ENCODE measurements around the gene SYNPO. TPM values are rescaled to one million over a fixed set of nuclear protein-coding genes. Genes with fewer than 3 reads are reported as not detected.

SYNPO gene
- total RNA-seq, 1 donor from 2014 or later = 40.2 TPM

GRCh38 chr5:150692276-150692675 lies 51.8 kb downstream of the SYNPO start:
- TF ChIP-seq CTCF (IDR thresholded peaks at IDR 0.05; ENCODE audit: insufficient read depth, low read depth, low read length) (no peak), EZH2 (IDR thresholded peaks at IDR 0.05; ENCODE audit: insufficient read depth, low read length) (no peak)
- FAIRE-seq = no peak

GRCh38 chr5:150694612-150695011 lies 54.2 kb downstream of the SYNPO start:
- H3K36me3 ChIP-seq (ENCODE audit: insufficient read depth, low read length) = peaks cover 76% of the 10 kb centered on the region
- H3K27ac ChIP-seq (ENCODE audit: low read depth, low read length) = no peak overlapping the region
- no peak overlapping the region for H3K4me3 ChIP-seq (ENCODE audit: insufficient read depth, low read depth, low read length)
- H3K27me3 ChIP-seq (ENCODE audit: insufficient read depth, low read length) = no peaks in the 10 kb centered on the region
- no peaks in the 10 kb centered on the region for H3K27me3 Mint-ChIP-seq (ENCODE audit: low read depth, unreplicated experiment)
- peaks cover 5% of the 10 kb centered on the region for H3K4me1 ChIP-seq (ENCODE audit: insufficient read depth, low read length)
- H3K9me3 ChIP-seq (ENCODE audit: insufficient read depth, low read depth, low read length) = no peaks in the 10 kb centered on the region
- H2AFZ ChIP-seq (ENCODE audit: low read depth, low read length) = no peak overlapping the region
- peaks cover 19% of the 10 kb centered on the region for H3K79me2 ChIP-seq (ENCODE audit: insufficient read depth, low read length)
- peak; percentile 79 for DNase-seq (ENCODE audit: low read depth)
- no peak overlapping the region for H3K27ac Mint-ChIP-seq (ENCODE audit: unreplicated experiment)
- peaks cover 36% of the 10 kb centered on the region for H4K20me1 ChIP-seq (ENCODE audit: insufficient read depth, low read length)
- no peaks in the 10 kb centered on the region for H3K9me3 Mint-ChIP-seq (ENCODE audit: unreplicated experiment)
- H3K36me3 Mint-ChIP-seq (ENCODE audit: low read depth, unreplicated experiment) = peaks cover 22% of the 10 kb centered on the region
- no peak overlapping the region for H3K4me2 ChIP-seq (ENCODE audit: low read length)
- H3K9ac ChIP-seq (ENCODE audit: low read length) = no peak overlapping the region
- H3K4me3 Mint-ChIP-seq (ENCODE audit: unreplicated experiment) = no peak overlapping the region
- FAIRE-seq = no peak
- TF ChIP-seq EZH2 (IDR thresholded peaks at IDR 0.05; ENCODE audit: insufficient read depth, low read length) (no peak), CTCF (IDR thresholded peaks at IDR 0.05; ENCODE audit: insufficient read depth, low read depth, low read length) (no peak)
- peaks cover 11% of the 10 kb centered on the region for H3K4me1 Mint-ChIP-seq (ENCODE audit: low read depth, unreplicated experiment)

More at GRCh38 chr5:150692276-150692675, 51.8 kb downstream of the SYNPO start:
- peaks cover 19% of the 10 kb centered on the region for H3K36me3 Mint-ChIP-seq (ENCODE audit: low read depth, unreplicated experiment)
- no peak overlapping the region for H3K4me3 ChIP-seq (ENCODE audit: insufficient read depth, low read depth, low read length)
- H3K36me3 ChIP-seq (ENCODE audit: insufficient read depth, low read length) = peaks cover 68% of the 10 kb centered on the region
- peaks cover 24% of the 10 kb centered on the region for H4K20me1 ChIP-seq (ENCODE audit: insufficient read depth, low read length)
- H3K9me3 Mint-ChIP-seq (ENCODE audit: unreplicated experiment) = no peaks in the 10 kb centered on the region
- no peaks in the 10 kb centered on the region for H3K9me3 ChIP-seq (ENCODE audit: insufficient read depth, low read depth, low read length)
- no peaks in the 10 kb centered on the region for H3K27me3 ChIP-seq (ENCODE audit: insufficient read depth, low read length)
- H3K27ac ChIP-seq (ENCODE audit: low read depth, low read length) = no peak overlapping the region
- H3K79me2 ChIP-seq (ENCODE audit: insufficient read depth, low read length) = no peaks in the 10 kb centered on the region
- H2AFZ ChIP-seq (ENCODE audit: low read depth, low read length) = no peak overlapping the region
- H3K4me1 Mint-ChIP-seq (ENCODE audit: low read depth, unreplicated experiment) = no peaks in the 10 kb centered on the region
- no peak overlapping the region for H3K27ac Mint-ChIP-seq (ENCODE audit: unreplicated experiment)
- H3K9ac ChIP-seq (ENCODE audit: low read length) = no peak overlapping the region
- no peak for DNase-seq (ENCODE audit: low read depth)
- H3K4me2 ChIP-seq (ENCODE audit: low read length) = no peak overlapping the region
- H3K4me3 Mint-ChIP-seq (ENCODE audit: unreplicated experiment) = no peak overlapping the region
- no peaks in the 10 kb centered on the region for H3K4me1 ChIP-seq (ENCODE audit: insufficient read depth, low read length)
- no peaks in the 10 kb centered on the region for H3K27me3 Mint-ChIP-seq (ENCODE audit: low read depth, unreplicated experiment)

GRCh38 chr5:150700246-150700593 lies 59.8 kb downstream of the SYNPO start:
- H3K27ac Mint-ChIP-seq (ENCODE audit: unreplicated experiment) = no peak overlapping the region
- Histone ChIP-seq H4K20me1 (ENCODE audit: insufficient read depth, low read length) (peaks cover 16% of the 10 kb centered on the region), H3K4me1 (ENCODE audit: insufficient read depth, low read length) (peaks cover 9% of the 10 kb centered on the region), H3K27me3 (ENCODE audit: insufficient read depth, low read length) (no peaks in the 10 kb centered on the region), H3K36me3 (ENCODE audit: insufficient read depth, low read length) (peaks cover 29% of the 10 kb centered on the region), H3K9ac (ENCODE audit: low read length) (peak overlapping the region; percentile 98), H3K9me3 (ENCODE audit: insufficient read depth, low read depth, low read length) (no peaks in the 10 kb centered on the region), H3K79me2 (ENCODE audit: insufficient read depth, low read length) (peaks cover 33% of the 10 kb centered on the region), H2AFZ (ENCODE audit: low read depth, low read length) (no peak overlapping the region), H3K4me3 (ENCODE audit: insufficient read depth, low read depth, low read length) (peak overlapping the region; percentile 96), H3K27ac (ENCODE audit: low read depth, low read length) (peak overlapping the region; percentile 90), H3K4me2 (ENCODE audit: low read length) (peak overlapping the region; percentile 82)
- TF ChIP-seq EZH2 (IDR thresholded peaks at IDR 0.05; ENCODE audit: insufficient read depth, low read length) = no peak
- TF ChIP-seq CTCF (IDR thresholded peaks at IDR 0.05; ENCODE audit: insufficient read depth, low read depth, low read length) = no peak
- peaks cover 7% of the 10 kb centered on the region for H3K36me3 Mint-ChIP-seq (ENCODE audit: low read depth, unreplicated experiment)
- H3K4me3 Mint-ChIP-seq (ENCODE audit: unreplicated experiment) = no peak overlapping the region
- peaks cover 12% of the 10 kb centered on the region for H3K4me1 Mint-ChIP-seq (ENCODE audit: low read depth, unreplicated experiment)
- H3K9me3 Mint-ChIP-seq (ENCODE audit: unreplicated experiment) = no peaks in the 10 kb centered on the region
- no peak for FAIRE-seq
- peak; percentile 20 for DNase-seq (ENCODE audit: low read depth)
- H3K27me3 Mint-ChIP-seq (ENCODE audit: low read depth, unreplicated experiment) = no peaks in the 10 kb centered on the region

Data from astrocyte (in vitro differentiated cells and primary cell).